Osteocyte (in vitro differentiated cells): ENCODE measurements around the gene PLXNA4. TPM values are rescaled to one million over a fixed set of nuclear protein-coding genes. Genes with fewer than 3 reads are reported as not detected.

Experiments used
- DNase-seq: peaks from one replicate; pipeline ENCODE4 v3.0.0; 2021; ENCODE audit warnings: mixed read lengths; ENCODE audit not compliant: unreplicated experiment; ENCODE audit errors: extremely low spot score
- H3K27ac Mint-ChIP-seq: one replicate; pipeline ENCODE4 v1.8.0; 2021; ENCODE audit warnings: mild to moderate bottlenecking, mixed read lengths; ENCODE audit not compliant: unreplicated experiment
- H3K27me3 Mint-ChIP-seq: one replicate; pipeline ENCODE4 v1.8.0; 2021; ENCODE audit warnings: mixed read lengths; ENCODE audit not compliant: unreplicated experiment
- H3K36me3 Mint-ChIP-seq: one replicate; pipeline ENCODE4 v1.8.0; 2021; ENCODE audit warnings: mixed read lengths; ENCODE audit not compliant: unreplicated experiment
- H3K4me1 Mint-ChIP-seq: one replicate; pipeline ENCODE4 v1.8.0; 2021; ENCODE audit warnings: mixed read lengths; ENCODE audit not compliant: unreplicated experiment
- H3K4me3 Mint-ChIP-seq: one replicate; pipeline ENCODE4 v1.8.0; 2021; ENCODE audit warnings: mild to moderate bottlenecking, moderate library complexity, mixed read lengths; ENCODE audit not compliant: unreplicated experiment
- H3K9me3 Mint-ChIP-seq: one replicate; pipeline ENCODE4 v1.8.0; 2021; ENCODE audit warnings: mixed read lengths; ENCODE audit not compliant: unreplicated experiment
- total RNA-seq: library from RNA; stranded (reverse); gene quantifications from 2 replicates; pipeline ENCODE4 v1.2.1, GENCODE V29; 2021
- TF ChIP-seq, protein P1 (sequence below): fragments of 200-600 bp; sonication (generic); IDR thresholded peaks from 2 replicates; pipeline ENCODE4 v1.5.0; 2021; ENCODE audit warnings: antibody characterized with exemption, mild to moderate bottlenecking, moderate library complexity

The PLXNA4 gene
- total RNA-seq, 1 donor from 2014 or later = 59.0 TPM

DNA sequence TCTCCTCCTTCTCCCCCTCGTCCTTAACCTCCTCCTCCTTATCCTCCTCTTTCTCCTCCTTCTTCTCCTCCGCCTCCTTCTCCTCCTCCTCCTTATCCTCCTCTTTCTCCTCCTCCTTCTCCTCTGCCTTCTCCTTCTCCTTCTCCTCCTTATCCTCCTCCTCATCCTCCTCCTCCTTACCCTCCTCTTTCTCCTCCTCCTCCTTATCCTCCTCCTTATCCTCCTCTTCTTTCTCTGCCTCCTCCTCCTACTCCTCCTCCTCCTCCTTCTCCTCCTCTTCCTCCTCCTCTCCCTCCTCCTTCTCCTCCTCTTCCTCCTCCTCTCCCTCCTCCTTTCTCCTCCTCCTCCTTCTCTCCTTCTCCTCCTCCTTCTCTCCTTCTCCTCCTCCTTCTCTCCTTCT lies 14.5 kb downstream of the PLXNA4 start:
- TF ChIP-seq, protein P1, sequence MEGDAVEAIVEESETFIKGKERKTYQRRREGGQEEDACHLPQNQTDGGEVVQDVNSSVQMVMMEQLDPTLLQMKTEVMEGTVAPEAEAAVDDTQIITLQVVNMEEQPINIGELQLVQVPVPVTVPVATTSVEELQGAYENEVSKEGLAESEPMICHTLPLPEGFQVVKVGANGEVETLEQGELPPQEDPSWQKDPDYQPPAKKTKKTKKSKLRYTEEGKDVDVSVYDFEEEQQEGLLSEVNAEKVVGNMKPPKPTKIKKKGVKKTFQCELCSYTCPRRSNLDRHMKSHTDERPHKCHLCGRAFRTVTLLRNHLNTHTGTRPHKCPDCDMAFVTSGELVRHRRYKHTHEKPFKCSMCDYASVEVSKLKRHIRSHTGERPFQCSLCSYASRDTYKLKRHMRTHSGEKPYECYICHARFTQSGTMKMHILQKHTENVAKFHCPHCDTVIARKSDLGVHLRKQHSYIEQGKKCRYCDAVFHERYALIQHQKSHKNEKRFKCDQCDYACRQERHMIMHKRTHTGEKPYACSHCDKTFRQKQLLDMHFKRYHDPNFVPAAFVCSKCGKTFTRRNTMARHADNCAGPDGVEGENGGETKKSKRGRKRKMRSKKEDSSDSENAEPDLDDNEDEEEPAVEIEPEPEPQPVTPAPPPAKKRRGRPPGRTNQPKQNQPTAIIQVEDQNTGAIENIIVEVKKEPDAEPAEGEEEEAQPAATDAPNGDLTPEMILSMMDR = no peak
- peaks cover 8% of the 10 kb centered on the region for H3K27me3 Mint-ChIP-seq
- no peak overlapping the region for H3K4me3 Mint-ChIP-seq
- no peak overlapping the region for H3K27ac Mint-ChIP-seq
- DNase-seq = no peak
- no peaks in the 10 kb centered on the region for H3K4me1 Mint-ChIP-seq
- H3K9me3 Mint-ChIP-seq = no peaks in the 10 kb centered on the region
- peaks cover 12% of the 10 kb centered on the region for H3K36me3 Mint-ChIP-seq

DNA sequence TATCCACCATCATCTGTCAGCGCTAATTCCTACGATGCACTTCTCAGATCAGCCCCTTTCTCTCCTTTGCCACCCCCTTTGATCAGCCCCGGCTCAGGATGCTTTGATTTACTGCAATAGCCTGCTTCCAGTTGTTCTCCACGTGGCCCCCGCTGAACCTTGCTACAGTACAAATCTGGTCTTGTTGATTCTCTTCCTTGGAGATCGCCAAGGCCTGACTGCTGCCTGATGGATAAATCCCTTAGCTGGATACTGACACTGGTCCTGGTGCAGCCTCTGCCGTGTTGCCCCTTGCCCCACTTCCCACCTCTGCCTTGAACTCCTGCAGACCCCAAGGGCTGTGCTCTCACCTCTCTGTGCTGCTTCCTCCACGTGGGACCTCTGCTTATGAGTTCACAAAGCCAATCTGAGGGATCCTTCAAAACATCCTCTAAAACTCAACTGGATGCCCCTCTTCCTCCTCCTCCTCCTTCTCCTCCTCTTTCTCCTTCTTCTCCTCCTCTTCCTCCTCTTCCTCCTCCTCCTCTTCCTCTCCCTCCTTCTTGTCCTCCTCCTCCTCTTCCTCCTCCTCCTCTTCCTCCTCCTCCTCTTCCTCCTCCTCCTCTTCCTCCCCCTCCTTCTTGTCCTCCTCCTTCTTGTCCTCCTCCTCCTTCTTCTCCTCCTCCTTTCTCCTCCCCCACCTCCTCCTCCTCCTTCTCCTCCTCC lies 15.3 kb downstream of the PLXNA4 start:
- Mint-ChIP-seq H3K27me3 (peaks cover 8% of the 10 kb centered on the region), H3K9me3 (no peaks in the 10 kb centered on the region), H3K4me3 (no peak overlapping the region), H3K36me3 (peaks cover 12% of the 10 kb centered on the region), H3K4me1 (no peaks in the 10 kb centered on the region), H3K27ac (no peak overlapping the region)
- DNase-seq = no peak
- TF ChIP-seq, protein P1 = no peak

DNA sequence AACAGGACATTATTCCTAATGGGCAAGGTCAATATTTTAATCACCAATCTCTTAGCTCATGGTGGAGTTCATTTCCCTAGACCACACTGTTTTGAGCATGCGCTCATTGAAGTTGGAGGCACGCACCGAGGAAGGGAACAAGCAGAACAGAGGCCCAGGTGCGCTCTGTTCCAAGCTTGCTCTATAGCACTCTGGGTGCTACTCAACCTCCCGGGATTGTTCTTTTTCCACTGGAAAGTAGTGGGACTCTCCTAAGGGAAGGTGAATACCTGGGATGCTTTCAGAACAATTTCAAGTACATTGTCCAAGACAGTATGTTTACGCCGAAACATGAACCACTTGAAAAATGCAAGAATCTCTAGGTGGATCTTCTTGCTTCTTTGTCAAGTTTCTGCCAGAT lies 16.2 kb downstream of the PLXNA4 start:
- Mint-ChIP-seq H3K4me3 (no peak overlapping the region), H3K27me3 (peaks cover 8% of the 10 kb centered on the region), H3K9me3 (no peaks in the 10 kb centered on the region), H3K36me3 (peaks cover 11% of the 10 kb centered on the region), H3K4me1 (no peaks in the 10 kb centered on the region), H3K27ac (no peak overlapping the region)
- no peak for DNase-seq
- TF ChIP-seq, protein P1 = no peak

DNA sequence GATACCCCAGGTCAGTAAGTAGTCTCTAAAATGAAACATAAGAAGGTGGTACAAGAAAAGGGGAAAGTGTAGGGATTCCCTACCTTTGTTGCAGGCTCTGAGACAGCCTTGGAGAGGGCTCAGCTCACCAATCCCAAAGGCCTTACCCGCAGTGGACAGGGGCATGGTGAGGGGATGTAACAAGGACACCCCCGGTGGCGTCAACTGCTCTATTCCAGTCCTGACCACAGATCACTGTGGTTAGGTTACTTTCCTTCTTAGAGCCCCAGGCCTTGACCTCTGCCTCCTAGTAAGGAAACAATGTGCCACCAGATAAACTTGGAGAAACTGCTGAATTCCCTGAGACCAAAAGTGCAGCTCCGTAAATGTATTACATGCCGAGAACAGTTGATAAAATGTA lies 17.5 kb downstream of the PLXNA4 start:
- no peak for DNase-seq
- Mint-ChIP-seq H3K36me3 (peaks cover 14% of the 10 kb centered on the region), H3K27ac (no peak overlapping the region), H3K4me1 (no peaks in the 10 kb centered on the region), H3K9me3 (no peaks in the 10 kb centered on the region), H3K27me3 (no peaks in the 10 kb centered on the region), H3K4me3 (no peak overlapping the region)
- TF ChIP-seq, protein P1 = no peak

DNA sequence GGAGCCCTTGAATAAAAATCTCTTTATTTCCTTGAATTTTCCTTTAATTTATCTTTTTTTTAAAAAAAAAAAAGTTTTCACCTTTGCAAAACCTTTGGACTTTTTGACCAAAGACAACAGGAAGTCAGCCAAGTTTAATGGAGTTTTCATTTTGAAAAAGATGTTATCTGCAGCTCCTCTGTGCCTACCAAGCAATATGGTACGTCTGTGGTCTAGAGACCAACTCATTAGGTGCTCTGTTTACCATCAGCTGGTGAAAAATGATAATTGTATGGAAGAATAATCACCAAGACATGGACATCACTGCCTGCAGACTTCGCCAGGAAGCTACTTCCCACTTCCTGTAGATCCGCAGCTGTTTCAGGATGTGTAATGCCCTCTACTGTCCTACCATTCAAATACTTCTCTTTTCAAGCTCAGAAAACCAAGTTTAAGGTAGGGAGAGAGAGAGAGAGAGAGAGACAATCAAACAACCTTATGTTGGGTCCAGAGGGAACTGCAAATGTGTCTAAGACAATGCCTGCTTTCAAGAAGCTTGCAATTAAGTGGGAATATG lies 18.7 kb downstream of the PLXNA4 start:
- Mint-ChIP-seq H3K27me3 (no peaks in the 10 kb centered on the region), H3K27ac (no peak overlapping the region), H3K36me3 (peaks cover 21% of the 10 kb centered on the region), H3K9me3 (no peaks in the 10 kb centered on the region), H3K4me3 (no peak overlapping the region), H3K4me1 (peaks cover 5% of the 10 kb centered on the region)
- TF ChIP-seq, protein P1 = peak; percentile 43
- no peak for DNase-seq
